ENCODE data around the gene DPF3.

Gene DPF3

GRCh38 chr14:72893636-72894322 lies at the start of gene DPF3:
Gene DPF3, minus strand, starts transcription at chr14:72894101. Its CDS starts 13 bp downstream, at chr14:72894088.
- peak; percentile 97 to 98 for DNase-seq

DNA sequence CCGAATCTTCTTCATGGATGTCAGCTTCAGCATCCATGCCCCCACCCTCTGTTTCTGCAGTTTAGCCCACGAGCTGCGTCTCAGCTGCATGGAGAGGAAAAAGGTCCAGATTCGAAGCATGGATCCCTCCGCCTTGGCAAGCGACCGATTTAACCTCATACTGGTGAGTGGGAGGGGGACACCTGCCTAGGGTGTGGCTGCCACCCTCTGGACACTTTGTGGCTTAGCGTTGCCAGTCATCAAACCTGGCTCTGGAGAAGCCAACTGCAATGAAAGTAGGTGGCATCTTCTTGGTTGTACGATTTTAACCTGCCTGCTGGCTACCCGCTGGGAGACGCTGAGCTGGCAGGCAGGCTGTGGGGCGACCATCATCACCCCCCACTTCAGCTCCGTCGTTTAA lies 49.0 kb upstream of the DPF3 start:
- no peak for DNase-seq

GRCh38 chr14:72941286-72941985 lies 47.5 kb upstream of the DPF3 start:
- DNase-seq: peak in 1 of 2 donors; percentile 19

DNA sequence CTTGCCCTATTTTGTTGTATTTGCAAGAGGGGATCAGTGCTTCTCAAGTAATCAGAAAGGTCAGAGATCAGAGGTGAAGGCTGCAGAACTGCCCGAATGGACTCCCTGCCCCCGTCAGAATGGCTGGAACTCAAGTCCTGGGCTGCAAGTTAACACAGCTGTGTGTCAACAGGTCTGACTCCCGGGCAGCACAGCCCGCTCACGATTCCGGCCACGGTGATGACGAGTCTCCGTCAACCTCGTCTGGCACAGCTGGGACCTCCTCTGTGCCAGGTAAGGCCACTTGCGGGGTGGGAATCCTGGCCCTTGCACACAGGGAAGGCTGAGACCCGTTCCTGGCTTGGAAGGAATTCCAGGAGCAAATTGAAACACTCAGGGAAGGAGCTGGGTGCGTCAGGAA lies 45.7 kb upstream of the DPF3 start:
- no peak for DNase-seq

DNA sequence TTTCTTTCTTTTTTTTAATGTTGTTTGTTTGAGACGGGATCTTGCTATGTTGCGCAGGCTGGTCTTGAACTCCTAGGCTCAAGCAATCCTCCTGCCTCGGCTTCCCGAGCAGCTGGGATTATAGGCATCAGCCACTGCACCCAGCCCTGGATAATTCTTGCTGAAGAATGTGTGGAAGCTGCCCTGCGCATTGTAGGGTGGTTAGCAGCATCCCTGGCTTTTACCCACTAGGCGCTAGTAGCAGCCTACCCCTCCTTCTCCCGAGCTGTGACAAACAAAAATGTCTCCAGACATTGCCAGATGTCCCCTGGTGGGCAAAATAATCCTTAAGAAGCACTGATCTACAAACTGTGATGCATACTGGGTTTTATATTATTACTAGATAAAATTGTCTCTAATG lies 39.0 kb upstream of the DPF3 start:
- DNase-seq: no peak

GRCh38 chr14:72929316-72930080 lies 35.6 kb upstream of the DPF3 start:
- no peak for DNase-seq

DNA sequence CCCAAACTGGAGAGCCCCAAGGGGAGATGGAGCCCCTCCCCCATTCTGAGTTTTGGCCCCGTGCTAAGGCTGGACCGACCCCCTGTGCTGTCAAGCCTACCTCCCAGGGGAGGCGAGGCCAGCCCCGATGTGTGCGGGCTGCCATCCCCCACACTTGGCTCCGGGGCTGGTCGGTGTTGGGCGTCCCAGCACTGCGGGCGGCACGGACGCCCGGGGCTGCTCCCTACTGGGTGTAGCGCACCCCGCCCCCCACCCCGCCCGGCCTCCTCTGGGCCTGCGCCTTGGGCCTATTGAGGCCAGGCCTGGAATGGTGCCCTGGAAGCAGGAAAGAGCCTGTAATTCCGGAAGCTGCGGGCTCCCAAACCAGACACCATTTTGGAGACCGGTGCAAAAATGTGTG lies 35.0 kb upstream of the DPF3 start:
- DNase-seq: no peak

- DNase-seq: peak; percentile 90 to 96
Measured at GRCh38 chr14:72926292-72927028, 32.6 kb upstream of the DPF3 start, which contains the start of gene DCAF4. Gene DCAF4, plus strand, starts transcription at chr14:72926464. Its CDS starts 11,515 bp downstream, at chr14:72937979.

DNA sequence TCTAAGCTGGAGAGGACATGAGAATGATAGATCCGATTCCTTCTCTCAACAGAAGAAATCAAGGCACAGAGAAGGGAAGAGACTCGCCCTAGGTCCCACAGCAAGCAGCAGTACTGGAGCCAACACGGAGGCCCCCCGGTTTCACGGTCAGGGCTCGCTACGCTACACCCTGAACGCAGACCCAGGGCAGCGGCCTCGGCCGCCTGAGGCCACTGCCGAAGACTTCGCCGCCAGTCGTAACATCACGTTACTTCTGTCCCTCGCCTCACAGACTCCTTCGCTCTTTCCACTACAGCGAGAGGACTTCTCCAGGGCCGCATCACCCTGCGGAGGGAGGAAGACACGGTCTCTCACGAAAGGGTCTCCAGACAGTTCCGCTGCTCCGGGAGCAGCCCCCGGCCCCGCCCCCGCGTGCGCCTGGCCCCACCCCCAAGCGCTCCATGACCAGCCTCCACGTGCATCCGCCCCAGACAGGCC lies 32.0 kb upstream of the DPF3 start:
- no peak for DNase-seq

- no peak for DNase-seq
Measured at GRCh38 chr14:72925171-72925759, 31.4 kb upstream of the DPF3 start.

DNA sequence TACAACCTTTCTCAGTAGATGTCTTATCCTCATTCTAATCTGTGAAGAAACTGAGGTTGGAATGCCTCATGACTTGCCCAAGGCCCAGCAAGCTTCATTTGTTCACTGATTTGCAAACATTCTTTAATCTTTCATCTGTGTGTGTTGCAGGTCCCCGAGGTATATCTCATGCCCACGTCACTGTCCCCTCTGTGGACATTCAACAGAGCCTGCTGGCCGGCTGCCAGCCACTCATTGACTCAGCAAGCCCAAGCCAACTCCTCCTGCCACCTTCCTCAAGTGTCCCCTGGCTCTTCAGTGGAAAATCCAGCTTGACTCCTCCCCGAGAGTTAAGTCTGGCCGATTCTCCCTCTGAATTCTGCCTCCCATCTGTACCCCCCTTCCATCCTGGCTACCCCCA lies 30.4 kb upstream of the DPF3 start:
- DNase-seq: no peak

DNA sequence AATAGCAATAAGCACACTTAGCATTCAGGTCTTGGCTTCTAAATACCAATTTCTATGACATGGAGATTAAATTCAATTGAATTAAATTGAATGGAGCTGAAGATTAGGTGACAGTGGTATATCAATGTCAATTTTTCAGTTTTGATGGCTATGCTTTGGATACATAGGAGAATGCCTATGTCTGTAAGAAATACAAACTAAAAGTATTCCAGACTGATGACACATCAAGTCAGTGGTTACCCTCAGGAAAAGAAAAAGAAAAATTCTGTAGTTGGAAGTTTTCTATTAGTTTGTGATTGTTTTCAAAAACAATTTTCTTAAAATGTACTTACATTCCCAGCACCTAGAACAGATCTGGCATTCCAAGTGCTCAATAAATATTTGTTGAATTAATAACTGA lies 27.5 kb upstream of the DPF3 start:
- DNase-seq: no peak

DNA sequence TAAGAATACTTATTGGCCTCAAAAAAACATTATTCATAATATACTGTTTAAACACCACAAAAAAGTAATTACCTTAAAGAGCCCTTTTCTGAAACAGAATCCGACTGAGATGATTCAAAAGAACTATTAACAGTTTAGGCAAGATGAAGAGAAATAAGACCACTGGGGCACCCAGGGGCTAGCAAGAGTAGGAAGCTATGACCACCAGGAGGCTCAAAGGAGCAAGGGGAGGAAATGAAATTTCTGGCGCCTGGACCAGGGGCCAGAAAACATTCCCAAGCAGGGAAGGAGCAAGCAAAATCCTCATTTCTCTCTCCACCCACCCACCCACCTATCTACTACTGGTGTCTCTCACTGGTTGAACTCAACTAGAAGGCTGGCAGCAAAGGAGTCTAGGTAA lies 26.1 kb upstream of the DPF3 start:
- no peak for DNase-seq

GRCh38 chr14:72917094-72917802 lies 23.3 kb upstream of the DPF3 start:
- DNase-seq: no peak

GRCh38 chr14:72916174-72916573 lies 22.3 kb upstream of the DPF3 start:
- DNase-seq: no peak

- no peak for DNase-seq
Measured at GRCh38 chr14:72913809-72914208, 19.9 kb upstream of the DPF3 start.

- DNase-seq: no peak
Measured at GRCh38 chr14:72909163-72909562, 15.3 kb upstream of the DPF3 start.

DNA sequence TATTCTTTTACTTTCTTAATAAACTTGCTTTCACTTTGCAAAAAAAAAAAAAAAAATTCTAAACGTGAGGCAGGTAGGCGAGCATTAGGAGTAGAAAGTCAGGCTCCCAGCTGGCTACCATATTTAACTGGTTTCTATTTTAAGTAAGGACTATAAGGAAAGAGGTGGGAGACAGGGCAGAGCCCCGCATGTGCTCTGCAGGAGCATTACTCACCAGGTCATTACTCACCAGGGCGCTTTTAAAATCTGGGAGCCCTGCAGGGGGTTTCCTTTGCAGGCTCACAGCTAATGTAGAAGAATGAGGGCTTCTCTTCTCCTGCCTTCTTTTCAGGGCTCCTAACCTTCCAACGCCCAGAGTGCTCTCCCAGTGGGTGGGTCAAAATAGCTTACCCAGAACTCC lies 14.0 kb upstream of the DPF3 start:
- no peak for DNase-seq

GRCh38 chr14:72906879-72907278 lies 13.0 kb upstream of the DPF3 start:
- no peak for DNase-seq

DNA sequence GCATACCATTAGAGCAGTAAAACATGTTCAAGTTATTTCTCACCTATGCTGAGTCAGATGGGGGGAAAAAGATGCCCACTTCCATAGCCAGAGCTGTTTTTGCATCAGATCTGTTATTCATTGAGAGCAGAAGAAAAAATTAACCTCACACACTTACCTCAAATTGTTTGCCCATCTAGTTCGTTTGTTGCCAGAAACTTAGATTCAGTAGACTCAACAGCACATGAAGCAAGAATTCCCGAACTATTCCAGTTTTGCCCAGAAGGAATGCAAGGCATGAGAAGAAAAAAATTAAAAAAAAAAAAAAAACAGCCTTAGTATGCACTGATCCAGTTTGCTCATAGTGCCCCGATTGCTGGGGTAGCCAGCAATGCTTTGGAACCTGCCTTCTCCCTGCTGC lies 12.4 kb upstream of the DPF3 start:
- DNase-seq: no peak

GRCh38 chr14:72904840-72905561 lies 11.1 kb upstream of the DPF3 start:
- peak; percentile 38 to 66 for DNase-seq
